SK-N-SH treated with all-trans-retinoic acid at 6 μM for 48 hours (cell line): ENCODE measurements around the gene MSRB1.

Experiments used
- ATAC-seq: fragments of 200-7000 bp; cut with Tn5 transposase; 3 replicates; pipeline ENCODE4 v1.9.1; 2020; ENCODE audit warnings: mild to moderate bottlenecking, moderate library complexity
- ARNTL ChIP-seq: fragments of 450-650 bp; formaldehyde crosslinking; IDR thresholded peaks from 2 replicates; pipeline ENCODE4 v1.5.0; 2020; ENCODE audit warnings: low read depth, mild to moderate bottlenecking, moderate library complexity, borderline replicate concordance
- BACH2 ChIP-seq: fragments of 250-450 bp; sonication (Bioruptor Pico); IDR thresholded peaks from 2 replicates; pipeline ENCODE4 v1.9.0; 2021; ENCODE audit warnings: mild to moderate bottlenecking, borderline replicate concordance
- CREB5 ChIP-seq: fragments of 250-450 bp; sonication (Bioruptor Pico); IDR thresholded peaks from 2 replicates; pipeline ENCODE4 v1.5.1; 2020; ENCODE audit warnings: low read depth, mild to moderate bottlenecking, moderate library complexity
- CSDC2 ChIP-seq: fragments of 250-450 bp; sonication (Bioruptor Pico); IDR thresholded peaks from 2 replicates; pipeline ENCODE4 v1.5.0; 2020; ENCODE audit warnings: mild to moderate bottlenecking, moderate library complexity
- CSRNP3 ChIP-seq: fragments of 250-450 bp; sonication (Bioruptor Pico); IDR thresholded peaks from 2 replicates; pipeline ENCODE4 v1.5.1; 2021; ENCODE audit warnings: mild to moderate bottlenecking, moderate library complexity
- ESRRG ChIP-seq: fragments of 250-450 bp; sonication (Bioruptor Pico); IDR thresholded peaks from 2 replicates; pipeline ENCODE4 v1.6.1; 2021; ENCODE audit warnings: mild to moderate bottlenecking
- GLIS3 ChIP-seq: fragments of 250-450 bp; sonication (Bioruptor Pico); IDR thresholded peaks from 2 replicates; pipeline ENCODE4 v1.5.0; 2020; ENCODE audit warnings: mild to moderate bottlenecking, moderate library complexity
- ISL1 ChIP-seq: fragments of 250-450 bp; sonication (Bioruptor Pico); IDR thresholded peaks from 2 replicates; pipeline ENCODE4 v2.1.2; 2022; ENCODE audit warnings: mild to moderate bottlenecking, moderate library complexity
- OSR1 ChIP-seq: fragments of 250-450 bp; sonication (Bioruptor Pico); IDR thresholded peaks from 2 replicates; pipeline ENCODE4 v1.8.0; 2022; ENCODE audit warnings: moderate library complexity, mild to moderate bottlenecking, inconsistent platforms
- PATZ1 ChIP-seq: fragments of 250-450 bp; sonication (Bioruptor Pico); IDR thresholded peaks from 2 replicates; pipeline ENCODE4 v1.8.0; 2020; ENCODE audit warnings: mild to moderate bottlenecking, moderate library complexity, borderline replicate concordance
- POU6F1 ChIP-seq: fragments of 250-450 bp; sonication (Bioruptor Pico); IDR thresholded peaks from 2 replicates; pipeline ENCODE4 v1.8.0; 2021; ENCODE audit warnings: low read depth, mild to moderate bottlenecking, moderate library complexity, borderline replicate concordance
- PPARA ChIP-seq: fragments of 250-450 bp; sonication (Bioruptor Pico); IDR thresholded peaks from 2 replicates; pipeline ENCODE4 v1.5.0; 2020; ENCODE audit warnings: mild to moderate bottlenecking, borderline replicate concordance
- RARB ChIP-seq: fragments of 250-450 bp; sonication (Bioruptor Pico); IDR thresholded peaks from 2 replicates; pipeline ENCODE4 v1.8.0; 2021; ENCODE audit warnings: mild to moderate bottlenecking, moderate library complexity
- SNAI2 ChIP-seq: fragments of 250-450 bp; sonication (Bioruptor Pico); IDR thresholded peaks from 2 replicates; pipeline ENCODE4 v1.5.0; 2020; ENCODE audit warnings: mild to moderate bottlenecking, moderate library complexity
- TCF4 ChIP-seq: fragments of 250-450 bp; sonication (Bioruptor Pico); IDR thresholded peaks from 2 replicates; pipeline ENCODE4 v1.8.0; 2021; ENCODE audit warnings: mild to moderate bottlenecking, moderate library complexity, borderline replicate concordance
- TOX ChIP-seq: fragments of 250-450 bp; sonication (Bioruptor Pico); IDR thresholded peaks from 2 replicates; pipeline ENCODE4 v1.8.0; 2021; ENCODE audit warnings: mild to moderate bottlenecking, moderate library complexity, borderline replicate concordance
- TSHZ2 ChIP-seq: fragments of 250-450 bp; sonication (Bioruptor Pico); IDR thresholded peaks from 2 replicates; pipeline ENCODE4 v1.5.0; 2020; ENCODE audit warnings: mild to moderate bottlenecking, moderate library complexity
- ZC3H10 ChIP-seq: fragments of 250-450 bp; sonication (Bioruptor Pico); IDR thresholded peaks from 2 replicates; pipeline ENCODE4 v1.5.1; 2021; ENCODE audit warnings: mild to moderate bottlenecking, moderate library complexity
- ZFP3 ChIP-seq: fragments of 250-450 bp; sonication (Bioruptor Pico); IDR thresholded peaks from 2 replicates; pipeline ENCODE4 v1.5.0; 2020; ENCODE audit warnings: mild to moderate bottlenecking, moderate library complexity
- ZFP30 ChIP-seq: fragments of 450-650 bp; formaldehyde crosslinking; IDR thresholded peaks from 2 replicates; pipeline ENCODE4 v1.5.0; 2022; ENCODE audit warnings: mild to moderate bottlenecking, moderate library complexity
- ZNF70 ChIP-seq: fragments of 450-650 bp; formaldehyde crosslinking; IDR thresholded peaks from 2 replicates; pipeline ENCODE4 v1.5.0; 2020; ENCODE audit warnings: mild to moderate bottlenecking, moderate library complexity
- ZNF8 ChIP-seq: fragments of 450-650 bp; formaldehyde crosslinking; IDR thresholded peaks from 2 replicates; pipeline ENCODE4 v1.5.0; 2020; ENCODE audit warnings: mild to moderate bottlenecking, moderate library complexity

The MSRB1 gene

GRCh38 chr16:1987198-1987597, 44.2 kb upstream of the MSRB1 start:
- TF ChIP-seq ZFP3 (no peak), OSR1 (CRISPR knock-in tag) (no peak), GLIS3 (no peak), PATZ1 (CRISPR knock-in tag) (no peak), BACH2 (no peak), TCF4 (no peak), CREB5 (CRISPR knock-in tag) (no peak), ZFP30 (no peak), ARNTL (CRISPR knock-in tag) (no peak), CSRNP3 (CRISPR knock-in tag) (no peak), TSHZ2 (CRISPR knock-in tag) (no peak), PPARA (CRISPR knock-in tag) (no peak), ISL1 (CRISPR knock-in tag) (no peak), POU6F1 (CRISPR knock-in tag) (no peak), ZNF70 (CRISPR knock-in tag) (no peak), SNAI2 (CRISPR knock-in tag) (no peak), ZC3H10 (CRISPR knock-in tag) (no peak)
- ATAC-seq: no peak

GRCh38 chr16:1985466-1986150, 42.6 kb upstream of the MSRB1 start:
- no peak for TF ChIP-seq OSR1 (CRISPR knock-in tag)
- TF ChIP-seq ZFP30: no peak
- ATAC-seq: no peak

- ATAC-seq: peak; percentile 4
These were observed 41.6 kb upstream of the MSRB1 start for GRCh38 chr16:1984347-1985225.

More at GRCh38 chr16:1984347-1985225, 41.6 kb upstream of the MSRB1 start:
- TF ChIP-seq ZFP3 (no peak), TOX (CRISPR knock-in tag) (no peak), ZFP30 (no peak), GLIS3 (no peak), ZC3H10 (CRISPR knock-in tag) (no peak), ZNF8 (CRISPR knock-in tag) (no peak), CSRNP3 (CRISPR knock-in tag) (no peak), ISL1 (CRISPR knock-in tag) (no peak), PPARA (CRISPR knock-in tag) (no peak), SNAI2 (CRISPR knock-in tag) (no peak), ESRRG (CRISPR knock-in tag) (no peak), CSDC2 (CRISPR knock-in tag) (no peak), RARB (CRISPR knock-in tag) (no peak), ZNF70 (CRISPR knock-in tag) (no peak), ARNTL (CRISPR knock-in tag) (no peak), TSHZ2 (CRISPR knock-in tag) (no peak), OSR1 (CRISPR knock-in tag) (no peak), TCF4 (no peak)
